NCI-H2029 (cell line): ENCODE results near the gene CSNK1A1.
A peak's percentile ranks its signal among the peaks of the same experiment; 100 is the strongest.
"Not testable (repeated sequence)": the region's sequence is repeated elsewhere in the genome, so short reads cannot be mapped to it uniquely, and the experiment has no call there.

Experiments
- DNase-seq: peaks from one replicate; lab custom pipeline; 2025; lab: John Stamatoyannopoulos, UW

Gene CSNK1A1

GRCh38 chr5:149490599-149491485 lies 60.4 kb downstream of the CSNK1A1 start:
- DNase-seq: no peak

DNA sequence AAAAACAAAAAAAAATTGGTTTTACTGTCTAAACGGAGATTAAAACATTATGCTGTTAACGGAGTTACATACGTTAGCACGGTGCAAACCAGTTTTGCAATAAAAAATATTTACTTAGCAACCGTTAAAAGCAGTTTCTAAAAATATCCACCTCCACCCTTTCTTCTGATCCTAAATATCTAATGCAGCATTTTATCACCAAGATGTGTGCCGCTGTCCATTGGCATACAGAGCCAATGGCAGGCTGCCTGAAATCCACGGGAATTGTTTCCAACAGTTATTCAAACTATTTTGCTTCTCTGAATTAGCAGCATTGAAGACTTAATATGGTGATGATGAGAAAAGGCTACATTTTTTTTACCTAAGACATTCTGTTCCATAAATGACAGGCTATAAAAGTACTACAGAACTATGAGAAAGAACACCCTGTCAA lies 61.6 kb downstream of the CSNK1A1 start:
- DNase-seq: no peak

DNA sequence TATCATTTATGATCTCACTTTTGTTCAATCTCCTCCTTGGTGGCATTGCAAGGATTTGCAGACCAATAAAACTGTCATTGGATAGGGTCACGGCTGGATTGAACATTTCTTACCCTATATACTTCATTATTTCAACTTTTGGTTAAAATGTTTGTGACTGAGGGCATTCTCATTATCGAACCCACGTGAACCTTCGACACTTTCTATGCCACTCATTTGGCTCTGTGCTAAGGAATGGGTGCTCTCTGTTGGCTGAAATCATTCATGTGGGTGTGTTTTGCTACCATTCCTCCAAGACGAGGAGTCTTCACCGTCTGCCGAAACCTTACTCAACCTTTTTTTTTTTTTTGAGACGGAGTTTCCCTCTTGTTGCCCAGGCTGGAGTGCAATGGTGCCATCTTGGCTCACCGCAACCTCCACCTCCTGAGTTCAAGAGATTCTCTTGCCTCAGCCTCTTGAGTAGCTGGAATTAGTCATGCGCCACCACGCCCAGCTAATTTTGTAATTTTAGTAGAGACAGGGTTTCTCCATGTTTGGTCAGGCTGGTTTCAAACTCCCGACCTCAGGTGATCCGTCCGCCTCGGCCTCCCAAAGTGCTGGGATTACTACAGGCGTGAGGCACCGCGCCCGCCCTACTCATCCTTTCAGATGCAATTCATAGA lies 62.5 kb downstream of the CSNK1A1 start:
- peak; percentile 26 for DNase-seq

DNA sequence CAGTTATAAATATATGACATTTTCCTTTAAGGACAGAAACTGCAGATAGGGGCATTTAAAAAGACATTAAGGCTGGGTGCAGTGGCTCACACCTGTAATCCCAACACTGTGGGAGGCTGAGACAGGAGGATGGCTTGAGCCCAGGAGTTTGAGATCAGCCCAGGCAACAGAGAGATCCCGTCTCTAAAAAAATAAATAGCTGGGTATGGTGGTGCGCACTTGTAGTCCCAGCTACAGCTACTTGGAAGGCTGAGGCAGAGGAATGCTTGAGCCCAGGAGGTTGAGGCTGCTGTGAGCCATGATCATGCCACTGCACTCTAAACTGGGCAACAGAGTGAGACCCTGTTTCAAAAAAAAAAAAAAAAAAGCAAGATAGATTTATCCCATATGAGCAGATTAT lies 63.6 kb downstream of the CSNK1A1 start:
- DNase-seq: no peak

DNA sequence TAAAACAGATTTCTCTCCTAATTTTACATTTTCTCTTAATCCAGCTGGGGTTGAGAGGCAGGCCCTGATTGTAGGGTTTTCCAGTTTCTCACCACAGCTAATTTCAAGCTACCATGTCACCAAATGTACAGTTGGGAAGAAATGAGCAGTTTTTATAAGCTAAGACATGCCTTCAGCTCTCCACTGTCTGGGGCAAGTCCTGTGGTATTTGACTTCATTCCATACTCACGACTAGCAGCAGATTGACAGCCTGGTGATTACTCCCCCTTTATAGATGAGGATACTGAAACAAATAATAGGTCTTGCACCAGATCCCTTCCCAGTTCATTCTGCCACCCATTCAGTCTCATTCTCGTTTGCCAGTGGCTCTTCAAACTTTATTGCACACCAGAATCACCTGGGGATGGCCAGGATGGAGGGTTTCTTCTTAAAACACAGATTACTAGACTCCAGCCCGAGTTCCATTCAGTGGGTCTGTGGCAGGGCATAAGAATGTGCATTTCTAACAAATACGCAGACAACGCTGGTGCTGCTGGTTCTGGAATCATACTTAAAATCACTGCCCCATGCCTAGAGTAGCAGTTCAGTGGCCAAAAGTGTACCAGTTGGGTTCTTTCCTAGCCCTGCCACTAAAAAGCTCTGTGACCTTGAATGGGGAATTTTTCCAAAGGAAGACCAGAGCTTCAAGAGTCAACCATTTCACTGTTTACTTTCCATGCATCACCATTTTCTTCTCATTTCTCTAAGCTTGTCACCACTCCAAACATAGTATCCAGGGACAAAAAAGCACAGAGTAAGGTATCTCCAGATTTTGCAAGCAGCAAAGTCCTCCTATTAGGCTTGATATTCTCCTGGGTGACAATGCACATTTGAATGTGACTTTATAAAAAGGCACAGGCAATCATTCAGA lies 64.3 kb downstream of the CSNK1A1 start:
- no peak for DNase-seq

- DNase-seq: peak; percentile 93
Measured at GRCh38 chr5:149485655-149486615, 65.3 kb downstream of the CSNK1A1 start.

DNA sequence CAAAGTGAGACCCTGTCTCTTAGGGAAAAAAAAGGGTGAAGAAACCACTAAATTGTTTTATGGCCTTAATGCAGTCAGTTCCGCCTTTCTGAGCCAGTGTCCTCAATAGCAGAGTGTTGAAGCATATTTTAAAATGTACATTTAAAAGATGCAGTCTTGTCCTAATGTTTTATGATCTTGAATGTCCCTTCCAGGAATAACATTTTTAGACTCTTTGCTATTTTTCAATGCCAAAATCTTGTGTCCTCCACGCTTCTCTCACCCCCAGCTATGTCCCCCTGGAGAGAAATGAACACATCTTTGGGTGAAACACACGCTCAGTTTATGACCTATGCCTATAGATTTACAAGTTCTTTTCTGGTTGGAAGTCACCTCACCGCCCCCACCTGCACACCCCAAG lies 69.8 kb downstream of the CSNK1A1 start:
- DNase-seq: no peak

DNA sequence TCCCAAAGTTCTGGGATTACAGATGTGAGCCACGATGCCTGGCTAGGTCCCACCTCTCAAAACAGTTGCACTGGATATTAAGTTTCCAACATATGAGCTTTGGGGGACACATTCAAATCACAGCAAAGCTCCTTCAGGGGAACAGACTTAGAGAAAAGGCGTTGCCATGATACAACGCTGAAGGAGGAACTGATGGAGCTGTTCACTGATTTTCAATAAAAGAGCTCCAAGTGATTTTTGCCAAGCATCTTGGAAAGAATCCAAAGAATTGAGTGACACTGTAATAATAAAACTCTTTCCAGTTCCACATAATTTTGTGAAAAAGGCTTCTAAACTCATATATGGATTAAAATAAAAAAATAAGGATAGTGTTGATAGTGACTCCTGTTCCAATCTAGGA lies 72.5 kb downstream of the CSNK1A1 start:
- DNase-seq: no peak

DNA sequence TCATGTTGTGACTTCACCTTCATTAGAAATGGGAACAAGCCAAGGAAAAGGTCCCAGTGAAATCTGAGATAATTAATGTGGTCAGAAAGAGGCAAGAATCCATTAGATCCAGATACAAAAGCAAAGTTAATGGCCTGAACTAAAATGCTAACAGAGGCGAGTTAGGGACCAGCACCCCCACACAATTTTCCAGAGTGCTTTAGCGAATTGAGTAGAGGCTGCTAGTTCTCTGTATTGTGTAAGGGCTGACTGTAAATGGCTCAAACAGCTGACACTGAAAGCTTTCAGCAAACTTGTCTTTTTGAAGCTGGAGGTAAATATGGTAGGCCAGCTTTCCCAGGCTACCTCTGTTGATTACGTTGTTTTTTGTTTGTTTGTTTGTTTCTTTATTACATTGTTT lies 75.5 kb downstream of the CSNK1A1 start:
- no peak for DNase-seq

GRCh38 chr5:149474198-149474597 lies 77.0 kb downstream of the CSNK1A1 start:
- no peak for DNase-seq

GRCh38 chr5:149473441-149473840 lies 77.8 kb downstream of the CSNK1A1 start:
- DNase-seq: no peak

DNA sequence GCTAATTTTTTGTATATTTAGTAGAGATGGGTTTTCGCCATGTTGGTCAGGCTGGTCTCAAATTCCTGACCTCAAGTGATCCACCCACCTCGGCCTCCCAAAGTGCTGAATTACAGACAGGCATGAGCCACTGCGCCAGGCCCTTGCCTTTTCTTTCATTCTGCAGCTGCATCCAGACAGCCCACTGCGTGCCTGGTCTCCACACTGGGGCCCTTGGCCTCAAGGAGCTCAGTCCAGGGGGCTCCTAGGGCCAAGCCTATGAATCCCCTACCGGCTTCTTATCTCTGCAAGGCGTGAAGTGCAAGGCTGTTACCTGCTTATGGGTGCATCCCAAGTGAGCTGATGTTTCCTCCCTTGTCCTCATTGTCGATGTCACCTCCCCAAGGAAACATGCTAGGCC lies 78.8 kb downstream of the CSNK1A1 start:
- DNase-seq: no peak

GRCh38 chr5:149471406-149472183 lies 79.6 kb downstream of the CSNK1A1 start:
- DNase-seq: no peak

GRCh38 chr5:149470942-149471341 lies 80.3 kb downstream of the CSNK1A1 start:
- no peak for DNase-seq

- DNase-seq: no peak
Measured at GRCh38 chr5:149466457-149466972, 84.7 kb downstream of the CSNK1A1 start.

DNA sequence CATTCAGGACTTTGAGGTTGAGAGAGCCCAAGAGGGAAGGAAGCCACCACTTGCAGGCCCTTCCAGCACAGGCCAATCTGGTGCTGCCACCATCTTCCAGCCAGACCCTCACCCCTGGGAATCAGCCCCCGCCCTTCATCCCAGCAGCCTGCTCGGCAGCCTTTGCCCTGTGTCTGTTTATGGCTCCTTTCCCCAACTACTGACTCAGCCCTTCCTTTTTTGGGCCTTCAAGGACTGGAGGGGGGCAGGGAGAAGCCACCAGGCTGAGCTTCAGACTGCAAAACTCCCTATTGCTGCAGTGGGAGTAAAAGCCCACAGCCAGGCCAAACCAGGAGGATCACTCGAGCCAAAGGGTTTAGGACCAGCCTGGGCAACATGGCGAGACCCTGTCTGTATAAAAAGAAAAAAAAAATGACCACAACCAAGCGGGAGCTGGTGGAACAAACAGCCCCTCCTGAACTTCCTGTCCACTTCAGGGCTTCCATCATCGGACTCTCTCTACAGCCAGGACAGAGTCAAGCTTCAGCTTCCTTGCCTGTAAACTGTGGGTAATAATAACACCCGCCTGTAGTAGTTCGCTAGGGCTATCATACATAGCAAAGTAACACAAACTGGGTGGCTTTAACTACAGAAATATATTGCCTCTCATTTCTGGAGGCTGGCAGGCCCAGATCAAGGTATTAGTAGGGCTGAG lies 86.3 kb downstream of the CSNK1A1 start:
- DNase-seq: no peak

DNA sequence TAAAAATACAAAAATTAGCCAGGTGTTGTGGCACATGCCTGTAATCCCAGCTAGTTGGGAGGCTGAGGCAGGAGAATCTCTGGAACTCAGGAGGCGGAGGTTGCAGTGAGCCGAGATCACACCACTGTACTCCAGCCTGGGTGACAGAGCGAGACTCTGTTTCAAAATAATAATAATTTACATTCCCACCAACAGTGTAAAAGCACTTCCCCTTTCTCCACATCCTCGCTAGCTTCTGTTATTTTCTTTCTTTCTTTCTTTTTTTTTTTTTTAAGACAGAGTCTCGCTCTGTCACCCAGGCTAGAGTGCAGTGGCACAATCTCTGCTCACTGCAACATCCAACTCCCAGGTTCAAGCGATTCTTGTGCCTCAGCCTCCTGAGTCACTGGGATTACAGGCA lies 89.3 kb downstream of the CSNK1A1 start:
- DNase-seq: not testable (repeated sequence)

- no peak for DNase-seq
Measured at GRCh38 chr5:149459891-149460290, 91.3 kb downstream of the CSNK1A1 start.

GRCh38 chr5:149457393-149457763 lies 93.9 kb downstream of the CSNK1A1 start:
- no peak for DNase-seq
